22Rv1 (cell line): ENCODE data around the gene RAP2B.

Experiments used
- CTCF ChIP-seq: fragments of 450-650 bp; IDR thresholded peaks from 2 replicates; pipeline ENCODE4 v1.5.1; 2017; ENCODE audit warnings: mild to moderate bottlenecking
- ZFX ChIP-seq: fragments of 450-650 bp; IDR thresholded peaks from 2 replicates; pipeline ENCODE4 v1.6.1; 2017; ENCODE audit warnings: antibody characterized with exemption, borderline replicate concordance

- TF ChIP-seq CTCF, result no peak
- TF ChIP-seq ZFX, result no peak
Observed at GRCh38 chr3:153144779-153145178, 17.2 kb upstream of the RAP2B start.
